H1 (cell line): ENCODE data around the gene TMEM131L. TPM values are rescaled to one million over a fixed set of nuclear protein-coding genes. Genes with fewer than 3 reads are reported as not detected.

Experiments
- polyA plus RNA-seq, 7 experiments: library from polyadenylated mRNA; depleted of rRNA in 3 of 7; stranded (reverse) in 5 of 7; unstranded in 2 of 7; fragments of >200 nt in 5 of 7; fragments of 200-250 nt in 2 of 7; gene quantifications; 1 replicate in 5 of 7; 2 replicates in 1 of 7; 4 replicates in 1 of 7; pipeline versions ENCODE4 v1.2.1 to v1.2.3, GENCODE V29; 2011 to 2013; ENCODE audit warnings: missing spikeins in 2 of 7, mixed read lengths in 2 of 7
- total RNA-seq: library from RNA; stranded (reverse); fragmentation: NEBNext Ultra II Directional; extraction: Animal tissue kit (Norgen Biotek cat#: 25700); gene quantifications from 2 replicates; pipeline ENCODE4 v1.2.1, GENCODE V29; 2021

Gene TMEM131L
- total and polyA plus RNA-seq, 2 of the 8 experiments (the other 6 are each of a cell fraction or from before 2014, with no cell fraction given) = 14.3 to 26.1 TPM

Other genes with a start within 250 kb of the TMEM131L start
- gene MND1, start 121.7 kb upstream of the TMEM131L start, total RNA-seq = 26.2 and 27.4 TPM in 2 replicates
- gene MND1, start 121.7 kb upstream of the TMEM131L start, polyA plus RNA-seq (2011; rRNA removed) = 2.8 and 4.4 TPM in 2 replicates
- 1.3 and 1.5 TPM in 2 replicates for gene TLR2, start 217.9 kb downstream of the TMEM131L start, total RNA-seq
- 0.67 and 1.3 TPM in 2 replicates for gene TLR2, start 217.9 kb downstream of the TMEM131L start, polyA plus RNA-seq (2011; rRNA removed)